H1 (cell line): Measurements from ENCODE around the gene GADL1. TPM values are rescaled to one million over a fixed set of nuclear protein-coding genes. Genes with fewer than 3 reads are reported as not detected.

Source experiments
- CTCF ChIA-PET: fragments of 300-600 bp; sonication (Branson Sonifier 250); formaldehyde crosslinking; loops from one replicate; lab custom pipeline; 2021; ENCODE audit not compliant: partially characterized antibody; lab: Charles Lee
- POLR2A ChIA-PET: fragments of 300-600 bp; sonication (Branson Sonifier 250); formaldehyde crosslinking; loops from one replicate; lab custom pipeline; 2021; ENCODE audit warnings: inconsistent platforms; ENCODE audit not compliant: partially characterized antibody; lab: Charles Lee
- DNase-seq, 2 experiments: peaks; one replicate each; pipeline versions ENCODE4 v3.0.0 to v3.0.0-alpha.2; 2010 to 2022; ENCODE audit warnings: low spot score in 2 of 2, low read depth in 1 of 2, mixed read lengths in 1 of 2
- FAIRE-seq: peaks from 2 replicates; lab custom pipeline; 2011; peaks lifted over from hg19 to GRCh38; lab: Jason Lieb, UNC
- H2AFZ ChIP-seq: 2 replicates; pipeline ENCODE4 v1.8.1; 2012; ENCODE audit warnings: low read length, inconsistent platforms
- H2AK5ac ChIP-seq: 2 replicates; pipeline ENCODE4 v1.6.1; 2013; ENCODE audit warnings: low read depth, low read length
- H2BK120ac ChIP-seq: replicated peaks from 2 replicates; pipeline ENCODE3; 2013; ENCODE audit warnings: low read depth, low read length, inconsistent platforms
- H2BK12ac ChIP-seq: 2 replicates; pipeline ENCODE4 v1.6.1; 2013; ENCODE audit warnings: low read depth, low read length
- H2BK15ac ChIP-seq: 2 replicates; pipeline ENCODE4 v1.6.1; 2013; ENCODE audit warnings: low read length
- H2BK20ac ChIP-seq: 2 replicates; pipeline ENCODE4 v1.6.1; 2013; ENCODE audit warnings: low read length
- H2BK5ac ChIP-seq: 2 replicates; pipeline ENCODE4 v1.6.1; 2013; ENCODE audit warnings: low read depth, low read length
- H3K14ac ChIP-seq: 2 replicates; pipeline ENCODE4 v1.6.1; 2013; ENCODE audit warnings: inconsistent platforms; ENCODE audit not compliant: insufficient read length
- H3K18ac ChIP-seq: 2 replicates; pipeline ENCODE4 v1.6.1; 2013; ENCODE audit warnings: low read length; ENCODE audit errors: extremely low read depth
- H3K23ac ChIP-seq: 2 replicates; pipeline ENCODE4 v1.6.1; 2013; ENCODE audit warnings: inconsistent platforms; ENCODE audit not compliant: insufficient read length
- H3K23me2 ChIP-seq: 2 replicates; pipeline ENCODE4 v1.6.1; 2013; ENCODE audit warnings: low read depth, low read length
- H3K27ac ChIP-seq: 2 replicates; pipeline ENCODE4 v1.6.1; 2011; ENCODE audit warnings: low read depth, low read length, inconsistent platforms
- H3K27me3 ChIP-seq, 4 experiments: replicated peaks in 1 of 4; 1 replicate in 1 of 4; 2 replicates in 3 of 4; pipeline versions ENCODE4 v1.6.1 to v1.8.1; 2011 to 2013; ENCODE audit warnings: low read length in 3 of 4, mild to moderate bottlenecking in 3 of 4, inconsistent platforms in 2 of 4, mixed read lengths in 2 of 4, moderate library complexity in 1 of 4; ENCODE audit not compliant: control insufficient read depth in 3 of 4, insufficient read depth in 3 of 4; ENCODE audit errors: extremely low read depth in 1 of 4
- H3K36me3 ChIP-seq, 4 experiments: 2 replicates each; pipeline versions ENCODE4 v1.6.1 to v1.8.1; 2011 to 2013; ENCODE audit warnings: mild to moderate bottlenecking in 4 of 4, low read length in 3 of 4, moderate library complexity in 2 of 4, control low read depth in 1 of 4, inconsistent platforms in 1 of 4; ENCODE audit not compliant: insufficient read depth in 4 of 4, control insufficient read depth in 2 of 4
- H3K4ac ChIP-seq: replicated peaks from 2 replicates; pipeline ENCODE3; 2013; ENCODE audit warnings: low read length, low read depth, mixed read lengths, inconsistent platforms; ENCODE audit not compliant: insufficient read length
- H3K4me1 ChIP-seq, 4 experiments: replicated peaks in 1 of 4; 1 replicate in 1 of 4; 2 replicates in 3 of 4; pipeline versions ENCODE4 v1.6.1 to v1.8.1; 2011 to 2013; ENCODE audit warnings: low read length in 3 of 4, inconsistent platforms in 2 of 4, mixed read lengths in 1 of 4; ENCODE audit not compliant: insufficient read depth in 4 of 4, control insufficient read depth in 3 of 4
- H3K4me2 ChIP-seq, 2 experiments: 2 replicates each; pipeline versions ENCODE4 v1.6.1 to v1.8.1; 2011 to 2013; ENCODE audit warnings: low read depth in 2 of 2, low read length in 2 of 2, control low read depth in 1 of 2, inconsistent platforms in 1 of 2, mild to moderate bottlenecking in 1 of 2; ENCODE audit not compliant: insufficient read depth in 1 of 2
- H3K4me3 ChIP-seq, 4 experiments: fragments of 200-600, 300-600 bp in 1 of 4; sonication (generic), shearing (Covaris generic), sonication (Bioruptor Twin) in 1 of 4; 2 replicates each; pipeline versions ENCODE4 v1.5.1 to v1.8.1; 2011 to 2016; ENCODE audit warnings: low read length in 4 of 4, low read depth in 3 of 4, control low read depth in 2 of 4, inconsistent platforms in 2 of 4, mild to moderate bottlenecking in 2 of 4, mixed read lengths in 1 of 4, moderate library complexity in 1 of 4; ENCODE audit not compliant: insufficient read depth in 2 of 4; ENCODE audit errors: extremely low read depth in 1 of 4
- H3K56ac ChIP-seq: replicated peaks from 2 replicates; pipeline ENCODE3; 2013; ENCODE audit warnings: low read depth, mild to moderate bottlenecking, mixed read lengths, low read length, inconsistent platforms; ENCODE audit not compliant: insufficient read length
- H3K79me1 ChIP-seq: 2 replicates; pipeline ENCODE4 v1.6.1; 2013; ENCODE audit warnings: low read depth, low read length, control low read depth
- H3K79me2 ChIP-seq, 2 experiments: 2 replicates each; pipeline versions ENCODE4 v1.6.1 to v1.8.1; 2012 to 2013; ENCODE audit warnings: low read length in 2 of 2, mild to moderate bottlenecking in 2 of 2, inconsistent platforms in 1 of 2; ENCODE audit not compliant: insufficient read depth in 2 of 2, control insufficient read depth in 1 of 2
- H3K9ac ChIP-seq, 4 experiments: replicated peaks in 1 of 4; 1 replicate in 1 of 4; 2 replicates in 3 of 4; pipeline versions ENCODE4 v1.6.1 to v1.8.1; 2011 to 2013; ENCODE audit warnings: low read depth in 3 of 4, low read length in 3 of 4, control low read depth in 2 of 4, mild to moderate bottlenecking in 2 of 4, moderate library complexity in 2 of 4, inconsistent platforms in 1 of 4; ENCODE audit errors: extremely low read depth in 1 of 4
- H3K9me3 ChIP-seq, 2 experiments: 2 replicates each; pipeline versions ENCODE4 v1.6.1 to v1.8.1; 2012 to 2013; ENCODE audit warnings: mild to moderate bottlenecking in 2 of 2, moderate library complexity in 2 of 2, control low read depth in 1 of 2, inconsistent platforms in 1 of 2, low read depth in 1 of 2, low read length in 1 of 2, mixed read lengths in 1 of 2; ENCODE audit not compliant: insufficient read depth in 2 of 2
- H4K20me1 ChIP-seq, 2 experiments: replicated peaks in 1 of 2; 2 replicates each; pipeline versions ENCODE3 to v1.8.1; 2011 to 2013; ENCODE audit warnings: inconsistent platforms in 2 of 2, low read length in 2 of 2, mild to moderate bottlenecking in 1 of 2; ENCODE audit not compliant: insufficient read depth in 2 of 2, control insufficient read depth in 1 of 2
- H4K5ac ChIP-seq: 2 replicates; pipeline ENCODE4 v1.6.1; 2013; ENCODE audit warnings: low read length, low read depth, mixed read lengths, inconsistent platforms; ENCODE audit not compliant: insufficient read length
- H4K8ac ChIP-seq: 2 replicates; pipeline ENCODE4 v1.8.0; 2013; ENCODE audit warnings: mild to moderate bottlenecking, moderate library complexity, low read length, inconsistent platforms; ENCODE audit not compliant: insufficient read depth; ENCODE audit errors: extremely low read depth
- H4K91ac ChIP-seq: replicated peaks from 2 replicates; pipeline ENCODE3; 2013; ENCODE audit warnings: low read length, mixed read lengths, inconsistent platforms; ENCODE audit not compliant: insufficient read length
- CHD1 ChIP-seq: IDR thresholded peaks from 2 replicates; pipeline ENCODE4 v1.6.1; 2012; ENCODE audit warnings: low read depth, low read length, improper control_type of control experiment
- EGR1 ChIP-seq: IDR thresholded peaks from 2 replicates; pipeline ENCODE4 v1.6.1; 2011; ENCODE audit warnings: low read depth, low read length, borderline replicate concordance
- polyA plus RNA-seq, 7 experiments: library from polyadenylated mRNA; depleted of rRNA in 3 of 7; stranded (reverse) in 5 of 7; unstranded in 2 of 7; fragments of >200 nt in 5 of 7; fragments of 200-250 nt in 2 of 7; gene quantifications; 1 replicate in 5 of 7; 2 replicates in 1 of 7; 4 replicates in 1 of 7; pipeline versions ENCODE4 v1.2.1 to v1.2.3, GENCODE V29; 2011 to 2013; ENCODE audit warnings: missing spikeins in 2 of 7, mixed read lengths in 2 of 7
- total RNA-seq: library from RNA; stranded (reverse); fragmentation: NEBNext Ultra II Directional; extraction: Animal tissue kit (Norgen Biotek cat#: 25700); gene quantifications from 2 replicates; pipeline ENCODE4 v1.2.1, GENCODE V29; 2021

The GADL1 gene
- total and polyA plus RNA-seq, 2 of the 8 experiments (the other 6 are each of a cell fraction or from before 2014, with no cell fraction given): 0.03 to 0.30 TPM

DNA sequence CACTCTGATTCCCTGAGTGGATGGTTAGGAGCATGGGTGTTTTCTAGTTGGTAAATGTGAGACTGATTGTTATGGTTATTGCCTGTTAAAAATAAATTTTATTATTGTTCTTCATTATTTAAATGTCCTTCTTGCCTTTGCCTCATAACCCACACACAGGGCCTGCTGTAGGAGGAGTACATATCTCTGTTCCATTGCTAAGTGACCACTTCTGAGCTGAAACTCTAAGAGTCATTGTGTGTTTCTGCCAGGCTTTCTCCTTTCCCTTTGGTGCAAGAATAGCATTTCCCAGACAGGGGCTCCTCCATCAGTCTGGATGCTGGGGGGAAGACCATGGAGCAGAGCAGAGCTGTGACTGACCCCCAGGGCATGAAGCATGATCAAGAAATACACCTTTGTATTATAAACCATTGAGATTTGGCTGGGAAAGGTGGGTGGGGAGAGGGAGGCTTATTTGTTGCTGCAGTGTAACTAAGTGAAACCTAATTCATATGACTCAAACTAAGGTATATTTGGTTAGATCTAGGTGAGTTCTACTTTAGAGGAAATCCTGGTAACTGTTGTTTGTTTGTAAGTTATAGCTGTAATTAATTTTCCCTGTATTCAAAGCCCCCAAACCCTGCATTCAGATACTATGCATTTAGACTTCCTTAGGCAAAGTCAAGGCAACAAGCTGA, 150.7 kb downstream of the GADL1 start:
- H2AFZ ChIP-seq: 0 out of 2 replicates have a peak overlapping the region, but pooled peaks have one; percentile 47
- no peak for FAIRE-seq
- DNase-seq: no peak
- no peak overlapping the region for H2AK5ac ChIP-seq
- no peak overlapping the region for H4K8ac ChIP-seq
- no peak overlapping the region for H3K23ac ChIP-seq
- no peak overlapping the region for H2BK20ac ChIP-seq
- H3K4me1 ChIP-seq: peaks cover 0 to 12% (median 4%) of the 10 kb centered on the region in 4 experiments; a peak in 4 of 7 replicates
- no peak overlapping the region for H3K4ac ChIP-seq
- no peak overlapping the region for H3K56ac ChIP-seq
- peak overlapping the region in 1 of 2 experiments; percentile 27; a peak in 2 of 4 replicates for H3K4me2 ChIP-seq
- H2BK12ac ChIP-seq: no peak overlapping the region
- ChIA-PET CTCF (interaction anchor here (0.9 to 2.5 kb wide), 6 partner anchors 25 to 701 kb away, joined by 3 to 10 read pairs (median 4); no protein-coding TSS in a partner anchor), POLR2A (no interaction called here)
- H3K9me3 ChIP-seq: no peaks in the 10 kb centered on the region
- no peak overlapping the region for H3K9ac ChIP-seq
- no peaks in the 10 kb centered on the region for H4K20me1 ChIP-seq
- H2BK5ac ChIP-seq: no peak overlapping the region
- H4K5ac ChIP-seq: no peak overlapping the region
- no peaks in the 10 kb centered on the region for H3K23me2 ChIP-seq
- no peak overlapping the region for H3K4me3 ChIP-seq
- H3K18ac ChIP-seq: no peak overlapping the region
- H3K79me1 ChIP-seq: no peaks in the 10 kb centered on the region
- TF ChIP-seq EGR1 (no peak), CHD1 (no peak)
- TF ChIP-seq, all 59 proteins: peak for 0
- Histone ChIP-seq H2BK120ac (no peak overlapping the region), H3K14ac (no peak overlapping the region), H3K36me3 (no peaks in the 10 kb centered on the region), H3K27me3 (no peaks in the 10 kb centered on the region), H4K91ac (no peak overlapping the region), H3K79me2 (no peaks in the 10 kb centered on the region), H3K27ac (no peak overlapping the region), H2BK15ac (no peak overlapping the region)
